Sciatic nerve (tissue), 2 donors: ENCODE measurements around the gene ARL8B. TPM values are rescaled to one million over a fixed set of nuclear protein-coding genes. Genes with fewer than 3 reads are reported as not detected.
"Not testable (repeated sequence)": the region's sequence is repeated elsewhere in the genome, so short reads cannot be mapped to it uniquely, and the experiment has no call there.

Source experiments
- ATAC-seq: fragments of 200-7000 bp; cut with Tn5 transposase; one replicate; pipeline ENCODE4 v1.9.1; 2020; ENCODE audit warnings: mild to moderate bottlenecking, moderate library complexity
- DNase-seq: peaks from one replicate; pipeline ENCODE4 v3.0.0-alpha.2; 2020; ENCODE audit warnings: low spot score
- intact Hi-C: fragments of 100-400 bp; cut with DNase I; formaldehyde crosslinking; loops from one replicate; pipeline ENCODE4 v1.14.2; 2022
- total RNA-seq: library from RNA; stranded (reverse); fragmentation: NEBNext Ultra II Directional; extraction: Animal tissue kit (Norgen Biotek cat#: 25700); gene quantifications from one replicate; pipeline ENCODE4 v1.2.1, GENCODE V29; 2021
- donor health status: DM: no; HTN: no; CAD: no.
- donor health status: DM: no; HTN: no; CAD: no.

Gene ARL8B
- total RNA-seq, 1 donor from 2014 or later: 55.1 TPM

DNA sequence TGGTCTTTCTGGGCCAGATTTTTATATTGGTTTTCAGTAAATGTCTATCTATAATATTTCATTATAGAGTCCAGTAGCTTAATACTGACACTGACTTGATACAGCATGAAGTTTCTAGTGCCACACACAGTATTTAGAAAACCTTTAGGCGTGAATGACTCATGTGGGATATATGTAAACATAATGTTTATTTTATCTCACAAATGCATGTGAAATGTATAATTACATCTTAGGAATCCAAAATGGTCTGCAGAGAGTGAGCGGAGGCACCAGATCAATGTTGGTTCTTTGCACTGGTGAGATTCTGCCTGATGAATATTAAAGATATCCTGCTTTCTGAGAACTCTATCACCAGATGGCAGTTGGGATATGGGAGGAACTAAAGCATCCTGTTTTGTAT lies 56.9 kb downstream of the ARL8B start:
- DNase-seq, ATAC-seq, intact Hi-C loops: not testable (repeated sequence)

- intact Hi-C loops: no loop called here
- ATAC-seq: no peak
- DNase-seq: no peak
These were observed 59.5 kb downstream of the ARL8B start for GRCh38 chr3:5181469-5182141.

DNA sequence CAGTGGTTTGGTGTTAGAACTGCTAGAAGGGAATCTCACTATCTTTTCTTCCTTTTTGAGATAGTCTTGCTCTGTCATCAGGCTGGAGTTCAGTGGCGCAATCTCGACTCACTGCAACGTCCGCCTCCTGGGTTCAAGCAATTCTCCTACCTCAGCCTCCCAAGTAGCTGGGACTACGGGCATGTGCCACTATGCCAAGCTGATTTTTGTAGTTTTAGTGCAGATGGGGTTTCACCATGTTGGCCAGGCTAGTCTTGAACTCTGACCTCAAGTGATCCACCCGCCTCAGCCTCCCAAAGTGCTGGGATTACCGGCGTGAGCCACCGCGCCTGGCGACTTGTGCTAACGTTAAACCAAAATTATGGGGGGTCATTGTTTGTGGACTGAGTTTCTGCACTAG lies 61.6 kb downstream of the ARL8B start:
- ATAC-seq, DNase-seq, intact Hi-C loops: not testable (repeated sequence)

- ATAC-seq (no peak), DNase-seq (no peak)
- intact Hi-C loops: no loop called here
These were observed 62.4 kb downstream of the ARL8B start for GRCh38 chr3:5184499-5184898.

DNA sequence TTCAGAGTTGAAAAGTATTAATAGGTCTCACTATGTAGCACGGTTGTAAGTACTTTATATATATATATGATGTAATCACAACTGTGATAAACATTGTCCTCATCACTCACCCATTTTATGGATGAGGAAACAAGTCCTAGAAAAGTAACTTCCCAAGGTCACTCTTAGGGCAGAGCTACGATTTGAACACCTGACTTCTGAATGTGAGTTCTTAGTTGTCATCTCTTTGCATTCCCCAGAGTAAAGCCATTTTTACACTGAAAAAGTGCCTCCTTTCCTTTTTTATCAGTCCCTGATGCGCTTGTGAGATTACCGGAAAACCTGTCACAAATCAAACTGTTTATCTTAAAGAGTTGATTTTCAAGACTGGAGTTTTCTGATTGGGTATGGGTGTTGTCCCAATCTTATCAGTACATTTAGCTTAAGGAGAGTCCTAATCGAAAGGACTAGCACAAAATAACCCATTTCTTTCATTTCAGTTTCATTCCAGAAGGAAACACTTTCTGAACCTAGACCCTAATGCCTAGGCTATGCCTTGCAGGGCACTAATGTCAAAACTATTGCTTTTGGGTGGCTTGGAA lies 63.1 kb downstream of the ARL8B start:
- intact Hi-C loops: no loop called here
- no peak for DNase-seq
- ATAC-seq: no peak

GRCh38 chr3:5186089-5186857 lies 64.2 kb downstream of the ARL8B start:
- DNase-seq (no peak), ATAC-seq (no peak)
- intact Hi-C loops: no loop called here

DNA sequence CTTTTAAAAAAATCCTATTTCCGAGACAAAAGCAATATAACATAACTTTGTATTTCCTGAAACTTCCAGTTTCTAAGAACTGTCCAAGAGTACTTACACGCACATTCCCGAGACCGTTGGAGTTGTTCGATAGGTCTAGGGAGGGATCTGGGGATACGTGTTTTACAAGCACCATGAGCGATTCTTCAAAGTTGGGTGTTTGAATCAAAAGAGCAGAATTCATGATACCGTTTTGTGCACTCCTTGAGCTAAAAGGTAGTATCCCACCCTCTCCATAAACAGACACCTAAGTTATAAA lies 64.7 kb downstream of the ARL8B start:
- ATAC-seq (no peak), DNase-seq (no peak)
- intact Hi-C loops: no loop called here

DNA sequence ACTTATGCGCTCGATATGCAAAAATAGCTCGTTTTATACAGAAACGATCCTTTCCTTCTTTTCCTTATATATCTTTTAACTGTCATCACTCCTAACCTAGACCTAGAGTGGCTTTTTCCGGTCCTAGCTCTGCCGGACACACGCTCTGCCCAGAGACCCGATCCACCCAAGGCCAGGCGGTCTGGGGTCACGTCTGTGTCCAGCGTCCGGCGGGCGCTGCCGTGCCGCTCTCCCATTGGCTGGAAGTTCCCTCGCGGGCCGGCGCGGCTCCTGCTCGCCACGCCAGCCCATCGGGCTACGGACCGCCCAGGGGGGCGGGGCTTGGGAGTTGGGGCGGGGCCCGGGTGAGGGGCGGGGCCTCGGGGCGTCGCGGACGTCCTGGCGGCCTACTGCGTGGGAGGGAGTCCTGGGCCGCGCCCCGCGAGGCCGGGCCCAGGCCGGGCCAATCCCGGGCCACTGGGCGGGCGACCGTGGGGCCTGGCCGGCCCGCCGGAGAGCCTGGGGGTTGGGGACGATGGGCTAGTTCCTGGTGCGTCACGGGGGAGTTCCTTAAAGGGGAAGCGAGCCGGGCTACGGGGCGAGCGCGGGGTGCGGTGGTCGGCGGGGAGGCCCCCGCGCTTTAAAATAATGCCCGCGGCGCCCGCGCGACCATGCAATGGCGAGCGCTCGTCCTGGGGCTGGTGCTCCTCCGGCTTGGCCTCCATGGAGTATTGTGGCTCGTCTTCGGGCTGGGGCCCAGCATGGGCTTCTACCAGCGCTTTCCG lies 65.2 kb downstream of the ARL8B start, which contains the start of gene EDEM1:
EDEM1 (plus strand) TSS at position 552 of the 764 bp plus-strand sequence; CDS start at position 651, 99 bp downstream.
- intact Hi-C loops: no loop called here
- ATAC-seq (peak; percentile 98), DNase-seq (peak; percentile 97)

DNA sequence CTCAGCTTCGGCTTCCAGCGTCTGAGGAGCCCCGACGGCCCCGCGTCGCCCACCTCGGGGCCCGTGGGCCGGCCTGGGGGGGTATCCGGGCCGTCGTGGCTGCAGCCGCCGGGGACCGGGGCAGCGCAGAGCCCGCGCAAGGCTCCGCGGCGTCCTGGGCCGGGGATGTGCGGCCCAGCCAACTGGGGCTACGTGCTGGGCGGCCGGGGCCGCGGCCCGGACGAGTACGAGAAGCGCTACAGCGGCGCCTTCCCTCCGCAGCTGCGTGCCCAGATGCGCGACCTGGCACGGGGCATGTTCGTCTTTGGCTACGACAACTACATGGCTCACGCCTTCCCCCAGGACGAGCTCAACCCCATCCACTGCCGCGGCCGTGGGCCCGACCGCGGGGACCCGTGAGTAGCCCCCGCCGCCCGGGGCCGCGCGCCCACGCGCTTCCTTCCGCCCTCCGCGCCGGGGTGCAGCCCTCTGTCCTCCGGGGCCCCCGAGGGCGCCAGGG lies 65.9 kb downstream of the ARL8B start:
- peak; percentile 75 for DNase-seq
- peak; percentile 3 for ATAC-seq
- intact Hi-C loops: no loop called here

DNA sequence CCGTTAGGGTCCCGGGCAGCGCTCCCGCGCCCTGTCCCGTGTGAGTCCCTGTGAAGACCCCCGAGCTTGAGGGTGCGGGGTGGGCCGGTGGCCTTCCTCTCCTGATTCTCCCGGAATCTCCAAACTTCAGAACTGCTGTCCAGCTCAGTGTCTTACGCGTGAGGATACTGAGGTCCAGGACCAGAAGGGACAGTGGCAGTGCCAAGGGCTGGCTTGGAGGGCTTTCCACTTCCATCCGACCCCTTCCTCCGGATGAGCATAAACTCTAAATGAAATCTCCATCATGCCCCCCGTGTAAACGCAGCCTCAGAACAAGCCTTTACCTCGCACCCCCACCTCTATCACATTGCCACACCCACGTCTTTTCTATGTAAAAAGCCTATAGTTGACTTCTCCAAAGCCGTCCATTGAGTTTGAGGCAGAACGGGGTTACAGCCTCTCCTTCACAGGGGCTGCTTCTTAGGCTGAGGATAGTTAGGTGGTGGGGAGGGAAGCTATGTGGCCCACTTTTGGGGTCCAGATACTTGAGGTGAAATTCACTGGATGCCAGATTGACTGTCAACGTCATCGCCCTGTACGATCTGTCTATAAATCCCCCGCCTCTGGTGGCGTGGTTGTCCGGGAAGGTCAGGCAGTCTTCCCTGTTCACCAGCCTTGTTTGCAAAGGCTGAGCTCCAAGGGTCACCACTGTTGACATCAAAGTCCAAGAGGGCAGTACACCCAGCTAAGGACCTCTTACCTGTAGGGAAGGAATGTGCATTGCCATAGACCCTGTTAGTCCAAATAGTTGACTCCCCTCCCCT lies 66.5 kb downstream of the ARL8B start:
- ATAC-seq: no peak
- DNase-seq: no peak
- intact Hi-C loops: no loop called here

DNA sequence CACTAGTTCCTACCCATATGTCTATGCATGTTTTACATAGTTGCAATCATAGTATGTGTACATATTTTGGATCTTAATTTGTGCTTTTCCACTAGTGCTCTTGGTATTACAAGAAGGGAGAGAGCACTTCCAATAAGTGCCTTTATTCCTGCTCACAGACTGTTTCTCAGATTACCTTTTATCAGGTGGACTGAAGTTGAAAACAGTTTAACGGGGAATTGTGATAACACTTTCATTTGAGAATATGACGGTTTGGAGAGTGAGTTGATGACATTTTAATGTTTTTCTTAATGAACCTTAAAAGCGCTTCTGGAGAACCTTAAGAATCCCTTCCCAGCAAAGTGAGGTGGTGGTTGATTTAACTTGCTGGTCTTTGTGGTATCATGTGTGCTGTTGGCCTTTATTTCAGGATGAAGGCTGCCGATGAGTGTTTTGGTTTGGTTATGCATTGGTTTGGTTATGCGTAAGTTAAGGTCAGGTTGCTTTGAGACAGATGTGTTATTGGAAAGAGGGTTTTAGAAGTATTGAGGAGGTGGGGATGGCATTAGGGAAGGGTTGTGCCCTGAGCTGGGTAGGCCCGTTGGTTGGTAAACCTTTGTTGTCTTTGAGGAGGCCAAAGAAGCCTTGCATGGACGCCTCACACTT lies 68.2 kb downstream of the ARL8B start:
- ATAC-seq (no peak), DNase-seq (no peak)
- intact Hi-C loops: no loop called here

- intact Hi-C loops: no loop called here
- ATAC-seq (no peak), DNase-seq (no peak)
These were observed 69.6 kb downstream of the ARL8B start for GRCh38 chr3:5191555-5192304.

DNA sequence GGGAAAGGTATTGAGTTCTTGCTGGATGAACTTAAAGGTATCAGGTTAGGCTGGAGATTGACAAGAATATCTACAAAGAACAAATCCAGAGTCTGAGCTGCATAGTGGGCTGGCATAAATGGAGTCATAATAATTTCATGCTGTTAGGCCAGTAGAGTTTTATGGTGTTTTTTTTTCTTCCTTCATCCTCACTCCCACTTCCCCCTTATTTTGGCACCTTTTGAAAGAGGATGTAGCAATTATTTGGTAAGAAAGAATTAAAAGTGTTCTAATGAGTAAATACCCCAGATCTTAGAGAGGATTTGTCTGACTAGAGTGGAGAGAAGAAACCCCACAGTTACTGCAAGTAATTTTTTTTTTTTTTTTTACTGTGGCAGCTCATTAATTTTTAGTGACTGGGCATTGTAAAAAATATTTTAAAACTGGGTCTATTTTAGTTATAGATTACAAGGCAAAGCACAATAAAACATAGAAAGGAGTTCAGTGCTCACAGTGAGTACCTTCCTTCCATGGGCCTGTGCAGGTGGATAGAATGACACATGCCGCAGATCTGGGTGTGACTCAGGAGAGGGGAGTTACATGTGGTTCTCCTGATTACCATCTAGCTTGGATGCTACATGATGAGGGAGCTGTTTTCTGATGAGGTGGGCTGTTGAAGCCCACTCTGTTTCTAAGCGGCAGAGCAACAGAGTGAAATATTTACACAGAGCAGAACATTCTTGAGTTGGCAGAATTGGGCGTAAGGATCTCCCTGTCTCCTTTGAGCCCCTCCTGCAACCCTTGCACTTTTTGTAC lies 70.7 kb downstream of the ARL8B start:
- DNase-seq (no peak), ATAC-seq (no peak)
- intact Hi-C loops: no loop called here

- intact Hi-C loops: no loop called here
- no peak for DNase-seq
- ATAC-seq: no peak
These were observed 72.2 kb downstream of the ARL8B start for GRCh38 chr3:5194341-5194740.

GRCh38 chr3:5194801-5195509 lies 72.9 kb downstream of the ARL8B start:
- intact Hi-C loops: no loop called here
- ATAC-seq (peak; percentile 66), DNase-seq (no peak)

GRCh38 chr3:5195605-5196004 lies 73.5 kb downstream of the ARL8B start:
- intact Hi-C loops: no loop called here
- ATAC-seq (peak; percentile 62), DNase-seq (no peak)
